HG03064 (cell line): ENCODE results near the gene CFAP46.

ENCODE experiments used
- ATAC-seq: cut with Tn5 transposase; IDR thresholded peaks from one replicate; pipeline ENCODE4 v1.9.1; 2021; ENCODE audit warnings: low read depth; ENCODE audit not compliant: unreplicated experiment

Gene CFAP46

GRCh38 chr10:132980426-132981172 is 38.2 kb upstream of the CFAP46 start:
- ATAC-seq, result no peak

- ATAC-seq, result no peak
Measured at GRCh38 chr10:132979491-132980425, 37.4 kb upstream of the CFAP46 start.

DNA sequence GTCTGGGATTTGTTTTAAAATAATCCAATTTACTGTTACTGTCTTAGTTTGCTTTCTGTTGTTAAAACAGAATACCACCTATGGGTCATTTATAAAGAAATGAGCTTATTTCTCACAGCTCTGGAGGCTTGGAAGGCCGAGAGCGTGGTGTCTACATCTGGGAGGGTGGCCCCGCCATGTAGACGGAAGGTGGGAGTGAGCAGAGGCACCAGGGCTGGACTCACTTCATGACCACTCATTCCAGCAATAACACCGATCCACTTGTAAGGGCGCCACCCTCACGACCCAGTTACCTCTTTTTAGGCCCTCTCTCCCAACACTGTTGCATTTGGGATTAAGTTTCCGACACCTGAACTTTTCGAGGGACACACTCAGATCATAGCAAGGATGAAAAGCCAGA is 36.2 kb upstream of the CFAP46 start:
- no peak for ATAC-seq

DNA sequence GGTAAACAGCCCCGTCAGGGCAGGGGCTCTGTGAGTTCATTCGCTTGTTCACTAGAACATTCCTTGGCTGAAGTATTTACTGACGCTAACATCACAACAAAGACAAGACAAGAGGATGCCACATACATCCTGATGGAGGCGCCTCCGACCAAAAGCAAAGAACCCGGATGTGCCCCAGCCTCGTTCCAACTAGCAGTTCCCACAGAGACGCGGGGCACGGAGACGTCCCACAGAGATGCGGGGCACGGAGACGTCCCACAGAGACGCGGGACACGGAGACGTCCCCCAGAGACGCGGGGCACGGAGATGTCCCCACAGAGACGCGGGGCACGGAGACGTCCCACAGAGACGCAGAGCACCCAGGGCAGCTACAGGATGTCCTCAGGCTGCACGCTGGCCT is 35.4 kb upstream of the CFAP46 start:
- ATAC-seq, result no peak

- no peak for ATAC-seq
Measured at GRCh38 chr10:132977076-132977475, 34.7 kb upstream of the CFAP46 start.

GRCh38 chr10:132975831-132976682 is 33.7 kb upstream of the CFAP46 start:
- ATAC-seq, result no peak

GRCh38 chr10:132974886-132975830 is 32.8 kb upstream of the CFAP46 start:
- ATAC-seq, result no peak

GRCh38 chr10:132974249-132974796 is 32.0 kb upstream of the CFAP46 start:
- no peak for ATAC-seq

GRCh38 chr10:132973903-132974241 is 31.5 kb upstream of the CFAP46 start:
- ATAC-seq, result no peak

DNA sequence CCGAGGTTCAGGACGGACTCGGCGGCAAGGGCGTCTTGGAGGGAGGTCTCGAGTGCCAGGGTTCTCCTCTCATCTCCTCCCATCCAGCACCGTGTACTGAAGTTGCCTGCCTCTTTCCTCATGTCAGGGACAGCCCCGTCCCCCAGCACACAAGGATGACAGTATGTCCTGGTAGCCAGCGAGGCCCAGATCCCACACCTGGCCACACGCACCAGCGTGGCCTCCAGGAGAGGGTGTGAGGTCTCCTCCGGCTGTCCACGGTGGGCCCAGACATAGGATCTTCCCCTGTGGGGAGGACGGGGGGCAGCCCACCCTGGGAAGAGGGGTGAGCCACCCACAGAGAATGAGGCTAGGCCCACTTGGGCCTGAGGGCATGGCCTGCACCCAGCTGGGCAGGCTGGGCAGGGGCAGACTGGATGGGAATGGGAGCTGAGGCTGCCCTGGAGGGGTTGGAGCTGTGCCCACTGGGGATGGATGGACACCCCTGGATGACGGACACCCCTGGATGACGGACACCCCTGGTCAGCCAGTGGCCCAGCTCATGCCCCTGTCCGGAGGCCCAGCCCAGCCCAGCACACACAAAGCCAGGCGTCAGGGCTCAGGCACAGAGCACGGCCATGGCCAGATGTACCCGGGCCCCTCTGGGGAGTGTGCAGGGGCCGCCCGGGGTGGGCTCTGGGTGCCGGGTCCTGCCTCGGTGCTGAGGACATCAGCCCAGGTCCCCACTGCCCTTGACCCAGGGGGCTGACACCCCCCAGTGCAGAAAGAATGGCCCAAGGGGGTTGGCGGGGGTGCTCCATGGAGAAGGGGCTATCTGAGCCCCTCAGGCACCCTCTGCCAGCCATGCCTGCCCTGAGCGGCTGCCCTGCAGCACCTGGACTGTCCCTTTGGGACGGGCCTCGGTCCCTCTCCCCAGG is 30.9 kb upstream of the CFAP46 start:
- ATAC-seq, result no peak

DNA sequence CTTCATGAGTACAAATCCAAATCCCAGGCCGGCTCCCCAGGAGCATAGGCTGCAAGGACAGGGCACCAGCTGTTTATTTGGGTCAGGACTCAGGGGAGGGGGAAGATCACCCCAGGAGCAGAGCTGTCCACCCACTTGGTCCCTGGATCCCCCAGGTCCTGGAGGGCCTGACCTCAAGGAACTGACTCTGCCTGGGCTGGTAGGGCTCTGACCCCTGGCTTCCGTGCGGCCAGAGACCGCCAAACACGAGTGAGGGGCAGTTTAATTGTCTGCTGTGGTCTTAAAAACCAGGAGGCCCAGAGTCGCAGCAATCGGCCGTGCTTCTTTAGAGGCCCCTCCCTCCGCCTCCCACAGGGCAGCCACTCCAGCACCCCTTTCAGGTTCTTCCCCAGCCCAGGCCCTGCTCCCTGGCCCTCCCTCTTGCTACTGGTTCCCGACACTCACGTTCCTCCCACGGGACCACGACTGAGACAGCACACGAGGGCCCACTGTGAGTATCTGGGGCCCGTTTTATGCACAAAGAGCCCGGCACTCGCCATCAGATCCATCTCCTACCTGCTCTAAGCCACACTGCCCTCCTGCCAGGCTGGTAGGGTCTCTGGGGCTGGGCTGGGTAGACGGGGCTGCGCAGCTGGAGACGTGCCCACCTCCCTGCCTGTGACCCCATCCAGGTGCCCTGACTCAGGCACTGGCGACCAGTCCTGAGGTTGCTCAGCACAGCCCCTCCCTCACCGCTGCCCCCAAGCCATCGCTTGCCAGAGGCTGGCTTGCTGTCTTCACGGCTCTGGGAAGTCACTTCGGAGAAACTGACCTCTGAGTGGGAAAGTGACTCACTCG is 30.0 kb upstream of the CFAP46 start:
- ATAC-seq, result no peak

- ATAC-seq, result no peak
Measured at GRCh38 chr10:132971448-132972148, 29.2 kb upstream of the CFAP46 start.

DNA sequence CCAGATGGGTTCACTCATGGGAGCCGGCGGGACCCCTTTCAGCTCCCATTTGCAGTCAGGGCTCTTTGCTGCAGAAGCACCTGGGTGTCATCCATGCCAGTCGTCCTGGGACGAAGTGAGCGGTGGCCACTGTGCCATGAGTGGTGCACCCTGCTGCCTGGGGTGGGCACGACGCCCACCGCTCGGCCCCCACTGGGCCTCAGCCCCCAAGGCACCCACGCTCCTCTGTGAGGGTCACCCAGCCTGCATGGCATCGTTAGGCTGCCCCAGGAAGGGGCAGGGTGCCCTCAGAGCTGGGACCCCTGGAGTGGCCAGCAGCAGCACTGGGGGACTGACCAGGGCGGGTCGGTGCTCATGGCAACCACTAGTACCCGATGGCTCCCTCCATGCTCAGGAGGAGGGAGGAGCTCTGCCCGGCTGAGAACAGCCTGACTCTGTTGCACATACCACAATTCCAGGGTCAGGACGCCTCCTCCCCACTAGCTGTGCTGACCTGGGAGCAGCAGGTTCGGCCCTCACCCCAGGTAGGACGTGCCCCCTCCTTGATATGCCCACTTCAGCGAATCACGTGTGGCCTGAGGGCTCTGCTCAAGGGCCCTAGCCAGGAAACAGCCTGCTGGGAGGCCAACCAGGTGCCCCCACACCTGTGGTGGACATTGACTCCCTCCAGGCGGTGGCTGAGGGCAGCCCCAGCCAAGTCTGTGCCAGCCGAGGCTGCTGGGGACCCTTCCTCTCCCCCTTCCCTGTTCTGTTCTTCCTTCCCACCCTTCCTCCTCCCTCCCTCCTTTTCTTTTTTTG is 28.5 kb upstream of the CFAP46 start:
- ATAC-seq, result no peak

- no peak for ATAC-seq
Measured at GRCh38 chr10:132967540-132967939, 25.2 kb upstream of the CFAP46 start.

DNA sequence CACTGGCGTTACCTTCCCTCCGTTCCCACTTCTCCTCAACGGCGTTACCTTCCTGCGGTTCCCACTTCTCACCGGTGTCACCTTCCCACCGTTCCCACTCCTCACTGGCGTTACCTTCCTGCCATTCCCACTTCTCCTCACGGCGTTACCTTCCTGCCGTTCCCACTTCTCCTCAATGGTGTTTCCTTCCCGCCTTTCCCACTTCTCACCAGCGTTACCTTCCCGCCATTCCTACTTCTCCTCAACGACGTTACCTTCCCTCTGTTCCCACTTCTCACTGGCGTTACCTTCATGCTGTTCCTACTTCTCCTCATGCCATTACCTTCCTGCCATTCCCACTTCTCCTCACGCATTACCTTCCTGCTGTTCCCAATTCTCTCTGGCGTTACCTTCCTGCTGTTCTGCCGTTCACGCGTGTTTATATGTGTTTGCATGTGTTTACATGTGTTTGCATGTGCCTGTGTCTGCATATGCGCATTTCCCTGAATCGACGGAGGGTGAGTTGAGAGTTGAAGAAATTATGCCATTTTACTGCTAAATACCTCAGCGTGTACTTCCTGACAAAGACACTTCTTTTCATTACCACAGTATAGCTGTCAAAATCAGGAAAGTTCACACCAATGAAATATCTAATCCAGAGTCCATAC is 23.2 kb upstream of the CFAP46 start:
- ATAC-seq, result no peak
